Adipose tissue (tissue), 3 donors: ENCODE measurements around the gene MLC1. TPM values are rescaled to one million over a fixed set of nuclear protein-coding genes. Genes with fewer than 3 reads are reported as not detected.

ENCODE experiments used
- H3K27ac ChIP-seq: one replicate; pipeline ENCODE4 v1.5.1; 2013; ENCODE audit warnings: low read depth, low read length
- WGBS, 3 donors: extraction: QIAGEN DNeasy Blood & Tissue Kit; methylation state at CpG; one replicate each; pipeline ENCODE4 v1.1.7; 2013; 5-methylcytosine and 5-hydroxymethylcytosine counted together
- polyA plus RNA-seq, 3 donors: library from polyadenylated mRNA; stranded (reverse); fragments of 200-250 nt; gene quantifications; one replicate each; pipeline ENCODE4 v1.2.3, GENCODE V29; 2013
- donor health status: healthy with polysubstance abuse.
- donor health status: Bipolar disorder and iron deficiency.
- donor health status: healthy.

MLC1 gene
- polyA plus RNA-seq, 3 donors = 0.08 to 0.16 TPM; not detected in 1

GRCh38 chr22:50031189-50032091 lies 53.8 kb downstream of the MLC1 start:
- 88 to 93% (median 90%) methylated on average over 48 to 49 of the region's 49 CpGs for WGBS, 3 donors
- H3K27ac ChIP-seq = no peak overlapping the region

- H3K27ac ChIP-seq = no peak overlapping the region
- 17 to 20% (median 18%) methylated on average over 44 to 52 of the region's 52 CpGs for WGBS, 3 donors
Observed at GRCh38 chr22:50030297-50031188, 54.7 kb downstream of the MLC1 start.

GRCh38 chr22:50027639-50028537 lies 57.3 kb downstream of the MLC1 start:
- no peak overlapping the region for H3K27ac ChIP-seq
- 67 to 73% (median 72%) methylated on average over 42 of the region's 42 CpGs for WGBS, 3 donors

DNA sequence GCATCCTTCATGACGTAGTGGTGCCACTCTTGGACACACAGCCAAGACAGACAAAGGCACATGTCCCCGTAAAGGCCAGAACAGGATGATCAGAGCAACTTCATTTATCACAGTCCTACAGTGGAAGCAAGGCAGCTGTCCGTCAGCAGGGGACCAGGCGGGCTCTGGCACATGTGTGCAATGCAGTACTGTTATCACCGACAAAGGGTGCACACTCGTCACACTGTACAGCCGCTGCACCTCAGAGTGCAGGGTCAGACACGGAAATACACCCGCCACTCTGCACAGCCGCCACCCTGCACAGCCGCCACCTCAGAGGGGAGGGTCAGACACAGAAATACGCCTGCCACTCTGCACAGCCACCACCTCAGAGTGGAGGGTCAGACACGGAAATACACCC lies 59.2 kb downstream of the MLC1 start:
- H3K27ac ChIP-seq = no peak overlapping the region
- 68 to 85% (median 82%) methylated on average over 13 of the region's 13 CpGs for WGBS, 3 donors

DNA sequence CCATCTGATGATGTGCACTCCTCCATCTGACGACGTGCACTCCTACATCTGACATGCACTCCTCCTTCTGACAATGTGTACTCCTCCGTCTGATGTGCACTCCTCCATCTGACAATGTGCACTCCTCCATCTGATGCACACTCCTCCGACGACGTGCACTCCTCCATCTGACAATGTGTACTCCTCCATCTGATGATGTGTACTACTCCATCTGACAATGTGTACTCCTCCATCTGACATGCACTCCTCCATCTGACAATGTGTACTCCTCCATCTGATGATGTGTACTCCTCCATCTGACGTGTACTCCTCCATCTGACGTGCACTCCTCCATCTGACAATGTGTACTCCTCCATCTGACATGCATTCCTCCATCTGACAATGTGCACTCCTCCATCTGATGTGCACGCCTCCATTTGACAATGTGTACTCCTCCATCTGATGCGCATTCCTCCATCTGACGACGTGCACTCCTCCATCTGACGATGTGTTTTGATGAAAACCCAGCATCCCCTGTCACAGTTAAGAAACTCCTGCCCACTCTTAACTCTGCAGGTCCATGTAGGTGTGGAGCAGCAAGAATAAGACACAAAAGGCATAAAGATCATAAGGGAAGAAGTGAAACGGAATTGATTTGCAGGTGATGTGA lies 62.9 kb downstream of the MLC1 start:
- no peak overlapping the region for H3K27ac ChIP-seq
- WGBS, 3 donors = 79 to 88% (median 84%) methylated on average over 14 of the region's 14 CpGs

DNA sequence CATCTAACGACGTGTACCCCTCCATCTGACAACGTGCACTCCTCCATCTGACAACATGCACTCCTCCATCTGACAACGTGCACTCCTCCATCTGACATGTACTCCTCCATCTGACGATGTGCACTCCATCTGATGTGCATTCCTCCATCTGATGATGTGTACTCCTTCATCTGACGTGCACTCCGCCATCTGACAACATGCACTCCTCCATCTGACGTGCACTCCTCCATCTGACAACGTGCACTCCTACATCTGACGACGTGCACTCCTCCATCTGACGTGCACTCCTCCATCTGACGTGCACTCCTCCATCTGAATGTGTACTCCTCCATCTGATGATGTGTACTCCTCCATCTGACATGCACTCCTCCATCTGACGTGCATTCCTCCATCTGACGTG lies 64.6 kb downstream of the MLC1 start:
- H3K27ac ChIP-seq = no peak overlapping the region
- 90 to 93% (median 90%) methylated on average over 15 of the region's 15 CpGs for WGBS, 3 donors

- H3K27ac ChIP-seq = no peak overlapping the region
- 65 to 74% (median 70%) methylated on average over 3 of the region's 3 CpGs for WGBS, 3 donors
Observed at GRCh38 chr22:50019316-50019715, 65.9 kb downstream of the MLC1 start.

- no peak overlapping the region for H3K27ac ChIP-seq
- 47 to 61% (median 54%) methylated on average over 11 of the region's 11 CpGs for WGBS, 3 donors
Observed at GRCh38 chr22:50018608-50019285, 66.5 kb downstream of the MLC1 start.

GRCh38 chr22:50017701-50018224 lies 67.5 kb downstream of the MLC1 start:
- 80 to 96% (median 94%) methylated on average over 6 of the region's 6 CpGs for WGBS, 3 donors
- H3K27ac ChIP-seq = no peak overlapping the region

- H3K27ac ChIP-seq = no peak overlapping the region
- WGBS, 3 donors = 74 to 87% (median 82%) methylated on average over 19 to 21 of the region's 21 CpGs
Observed at GRCh38 chr22:50016988-50017700, 68.1 kb downstream of the MLC1 start.

DNA sequence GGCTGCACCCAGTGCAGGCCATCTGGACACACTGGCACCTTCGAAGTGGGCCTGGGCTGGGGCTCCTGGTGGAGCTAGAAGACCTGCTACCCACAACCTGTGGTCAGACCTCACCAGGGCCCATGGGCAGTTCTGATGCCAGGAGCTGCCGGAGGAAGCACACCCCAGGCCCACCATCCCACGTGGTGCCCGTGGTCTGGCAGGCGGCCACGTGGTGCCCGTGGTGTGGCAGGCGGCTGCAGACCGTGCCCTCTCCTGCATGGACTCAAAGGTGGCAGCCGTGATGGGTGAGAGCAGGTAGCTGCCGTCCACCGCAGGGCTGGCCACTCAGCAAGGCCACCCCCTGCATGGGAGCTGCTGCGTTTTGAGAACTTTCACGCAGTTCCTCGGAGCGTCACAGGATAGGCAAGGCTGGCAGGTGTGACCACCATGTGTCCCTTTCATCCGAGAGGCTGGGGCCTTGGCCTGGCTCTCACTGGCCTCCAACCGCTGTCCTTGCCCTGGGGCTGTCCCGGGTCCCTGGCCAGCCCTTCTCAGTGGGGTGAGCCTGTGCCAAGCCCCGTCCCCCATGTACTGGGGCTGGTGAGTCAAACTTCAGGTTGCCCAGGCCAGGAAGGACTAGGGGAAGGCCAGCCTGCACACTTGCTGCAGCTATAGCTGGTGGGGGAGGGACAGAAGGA lies 68.8 kb downstream of the MLC1 start:
- no peak overlapping the region for H3K27ac ChIP-seq
- 79 to 91% (median 82%) methylated on average over 19 to 20 of the region's 20 CpGs for WGBS, 3 donors

DNA sequence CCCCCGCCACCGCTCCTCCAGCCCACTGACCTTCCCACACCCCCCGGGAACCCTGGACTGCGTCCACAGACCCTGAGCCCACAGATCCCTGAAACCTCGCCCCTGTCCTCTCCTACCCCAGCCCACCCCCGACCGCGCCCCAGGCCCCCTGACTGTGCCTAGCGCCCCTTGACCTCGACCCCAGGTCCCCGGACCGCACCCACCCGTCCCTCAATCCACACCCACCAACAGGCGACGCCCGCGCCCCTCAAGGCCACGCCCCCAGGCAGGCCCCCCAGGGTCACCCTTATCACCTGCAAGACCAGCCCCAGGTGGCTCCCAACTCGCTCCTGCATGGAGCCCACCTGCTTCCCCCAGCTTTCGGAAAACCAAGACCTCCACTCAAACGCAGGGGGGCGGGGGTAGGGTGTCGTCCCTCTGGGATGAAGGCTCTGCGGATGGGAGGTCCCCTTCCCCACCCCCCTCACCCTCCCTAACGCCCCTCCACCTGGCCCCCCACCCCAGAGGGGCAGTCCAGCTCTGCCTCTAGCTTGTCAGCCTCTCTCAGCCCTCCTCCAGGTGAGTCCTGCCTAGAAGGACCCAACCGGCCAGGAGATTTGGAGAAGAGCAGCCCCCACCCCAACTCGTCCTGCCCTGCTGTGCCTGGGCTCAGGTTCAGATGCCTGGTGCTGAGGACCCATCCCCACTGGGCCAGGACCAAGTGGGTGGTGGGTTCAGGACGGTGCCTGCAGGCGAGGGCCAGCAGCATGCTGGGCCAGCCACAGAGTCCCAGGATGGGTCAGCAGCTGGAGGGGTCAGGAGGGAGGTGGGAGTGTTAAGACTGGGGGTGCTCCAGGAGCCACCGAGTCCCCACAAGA lies 69.5 kb downstream of the MLC1 start:
- no peak overlapping the region for H3K27ac ChIP-seq
- WGBS, 3 donors = 48 to 55% (median 52%) methylated on average over 19 to 30 of the region's 30 CpGs

- no peak overlapping the region for H3K27ac ChIP-seq
- 3 to 4% (median 4%) methylated on average over 67 to 83 of the region's 91 CpGs for WGBS, 3 donors
Observed at GRCh38 chr22:50014655-50015401, 70.4 kb downstream of the MLC1 start.

- 51 to 64% (median 55%) methylated on average over 16 of the region's 16 CpGs for WGBS, 3 donors
- H3K27ac ChIP-seq = no peak overlapping the region
Observed at GRCh38 chr22:50014053-50014501, 71.1 kb downstream of the MLC1 start.
